Jurkat, Clone E6-1 (cell line): ENCODE data around the gene PLEKHA6.

ENCODE experiments used
- DNase-seq: peaks from one replicate; pipeline ENCODE4 v3.0.0-alpha.2; 2011; ENCODE audit warnings: low read depth, low spot score
- H3K4me3 ChIP-seq: 2 replicates; pipeline ENCODE4 v1.5.1; 2011; ENCODE audit warnings: mild to moderate bottlenecking, low read length, control low read depth, moderate library complexity

The PLEKHA6 gene

DNA sequence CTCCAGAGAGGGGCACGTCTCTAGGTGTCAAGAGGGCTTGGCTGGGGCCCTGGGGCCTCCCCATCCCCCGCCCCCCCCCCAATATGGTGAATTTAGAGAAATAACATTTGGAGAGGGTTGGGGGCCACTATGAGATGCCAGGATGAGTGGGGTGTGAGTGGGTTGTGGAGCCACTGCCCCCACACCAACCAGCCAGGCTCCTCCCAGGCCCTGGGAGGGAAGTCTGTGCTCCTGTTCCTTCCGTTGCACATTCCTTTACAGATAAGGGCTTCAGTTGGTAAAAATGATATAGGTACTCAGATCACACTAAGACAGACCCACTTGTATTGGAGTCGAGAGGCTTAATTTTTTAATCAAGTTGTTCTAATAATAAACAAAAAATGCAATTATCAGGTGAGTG lies 585 bp upstream of the PLEKHA6 start:
- no peak for DNase-seq
- H3K4me3 ChIP-seq: no peak overlapping the region

DNA sequence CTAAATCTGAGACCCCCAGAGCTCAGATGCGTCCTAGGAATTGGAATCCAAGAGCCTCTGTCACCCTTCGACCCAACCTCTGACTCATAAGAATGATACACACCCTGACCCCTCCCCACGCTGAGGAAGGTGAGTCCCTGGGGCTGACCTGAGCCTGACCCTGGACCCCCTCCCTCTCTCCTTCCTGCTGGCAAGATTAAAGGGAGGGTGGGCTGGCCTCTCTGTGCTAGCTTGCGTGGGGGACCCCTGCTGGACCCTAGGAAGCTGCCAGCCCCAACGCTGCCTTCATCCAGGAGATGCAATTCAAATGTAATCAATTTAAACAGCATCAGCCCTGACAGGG lies 627 bp downstream of the PLEKHA6 start:
- no peak overlapping the region for H3K4me3 ChIP-seq
- no peak for DNase-seq

DNA sequence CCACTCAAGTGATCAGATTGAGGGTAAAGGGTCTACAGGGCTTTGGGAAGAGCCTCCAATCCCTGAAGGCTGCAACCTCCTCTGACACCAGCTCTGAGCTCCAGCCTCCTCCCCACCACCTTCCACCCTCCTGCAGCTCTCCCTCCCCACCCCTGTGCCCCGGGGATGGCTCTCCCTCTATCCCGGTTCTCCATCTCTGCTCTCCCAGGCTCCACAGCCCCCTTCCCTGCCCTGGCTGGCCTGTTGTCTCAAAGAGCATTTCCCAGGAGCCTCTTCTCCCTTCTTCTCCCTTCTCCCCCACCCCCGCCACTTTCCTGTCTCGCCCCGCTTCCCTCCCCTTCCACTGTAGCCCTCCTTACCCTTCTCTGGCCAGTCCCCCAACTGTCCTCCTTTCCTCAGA lies 1.1 kb downstream of the PLEKHA6 start:
- H3K4me3 ChIP-seq: no peak overlapping the region

DNA sequence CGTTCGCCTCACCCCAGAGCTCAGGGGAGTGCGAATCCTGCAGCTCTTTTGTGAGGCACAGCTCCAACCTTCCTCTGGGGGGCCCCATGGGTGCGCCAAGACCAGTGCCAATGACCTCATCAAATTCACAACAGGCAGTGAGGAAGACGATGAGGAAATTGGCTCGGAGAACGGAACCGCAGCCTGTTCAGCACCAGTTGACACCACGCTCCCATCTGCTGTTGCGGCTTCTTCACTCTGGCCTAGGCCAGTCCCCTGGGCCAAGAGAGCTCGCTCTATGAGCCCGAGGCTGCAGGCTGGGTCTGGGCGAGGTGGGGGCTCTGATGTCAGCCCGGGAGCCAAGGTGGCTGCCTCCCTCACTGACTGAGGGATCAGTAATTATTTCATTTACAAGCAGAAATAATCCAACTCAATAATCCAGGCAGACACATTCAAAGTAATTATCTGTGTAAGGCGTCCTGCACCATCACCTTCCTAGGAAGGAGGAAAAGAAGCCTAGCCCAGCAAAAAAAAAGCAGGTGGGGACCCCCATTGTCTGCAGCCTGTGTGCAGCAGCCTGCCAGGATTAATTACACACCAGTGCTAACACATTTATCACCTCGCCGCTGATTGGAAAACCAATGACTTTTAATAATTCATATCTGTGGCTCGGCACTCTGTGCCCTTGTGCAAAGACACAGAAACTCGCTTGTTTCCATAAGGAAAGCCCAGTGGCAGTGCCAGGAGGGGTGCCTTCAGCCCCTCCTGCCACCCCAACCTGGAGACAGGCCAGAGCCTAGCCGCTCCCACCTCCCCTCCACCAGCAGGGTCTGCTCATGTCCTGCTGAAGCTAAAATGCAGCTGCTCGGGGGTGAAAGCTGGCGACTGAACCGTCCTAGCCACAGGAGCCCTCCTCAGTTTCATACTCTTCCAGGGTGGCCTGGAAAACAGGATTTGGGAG lies 1.9 kb downstream of the PLEKHA6 start:
- no peak overlapping the region for H3K4me3 ChIP-seq
- no peak for DNase-seq

More for the DNA sequence above, 1.1 kb downstream of the PLEKHA6 start:
- no peak for DNase-seq

DNA sequence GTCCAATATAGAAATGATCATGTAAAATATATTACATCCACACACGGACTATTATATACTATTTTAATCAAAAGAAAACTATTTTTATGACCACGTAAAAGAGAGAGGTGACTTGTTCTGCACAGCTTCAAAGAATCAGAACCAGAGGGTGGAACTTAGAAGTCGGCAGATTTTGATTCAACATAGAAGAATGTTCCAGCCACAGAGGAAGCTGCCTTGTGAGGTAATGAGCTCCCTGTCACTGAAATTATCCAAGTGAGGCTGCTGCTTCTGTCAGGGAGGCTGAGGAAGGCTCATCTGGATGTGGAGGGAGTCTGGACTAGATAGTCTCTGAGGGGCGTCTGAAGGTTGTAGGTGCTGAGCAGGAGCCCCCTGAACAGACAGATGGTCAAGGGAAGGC lies 2.7 kb downstream of the PLEKHA6 start:
- no peak for DNase-seq

DNA sequence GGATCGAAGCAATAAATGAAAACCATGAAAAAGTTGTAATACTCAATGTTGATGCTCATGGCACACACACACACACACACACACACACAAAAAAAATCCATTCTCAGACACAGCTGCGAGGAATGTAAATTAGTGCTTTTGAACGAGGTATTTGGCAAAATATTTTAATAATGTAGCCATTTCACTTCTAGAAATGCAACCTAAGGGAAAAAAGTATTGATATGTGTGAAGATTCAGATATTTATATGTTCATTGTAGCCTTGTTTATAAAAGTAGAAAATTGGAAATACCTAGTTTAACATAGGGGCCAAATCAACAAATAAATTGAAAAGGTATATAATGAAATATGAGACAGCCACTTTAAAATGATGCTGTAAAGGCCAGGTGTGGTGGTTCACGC lies 3.8 kb downstream of the PLEKHA6 start:
- no peak for DNase-seq
- no peak overlapping the region for H3K4me3 ChIP-seq

More for the DNA sequence above, 2.7 kb downstream of the PLEKHA6 start:
- H3K4me3 ChIP-seq: no peak overlapping the region

DNA sequence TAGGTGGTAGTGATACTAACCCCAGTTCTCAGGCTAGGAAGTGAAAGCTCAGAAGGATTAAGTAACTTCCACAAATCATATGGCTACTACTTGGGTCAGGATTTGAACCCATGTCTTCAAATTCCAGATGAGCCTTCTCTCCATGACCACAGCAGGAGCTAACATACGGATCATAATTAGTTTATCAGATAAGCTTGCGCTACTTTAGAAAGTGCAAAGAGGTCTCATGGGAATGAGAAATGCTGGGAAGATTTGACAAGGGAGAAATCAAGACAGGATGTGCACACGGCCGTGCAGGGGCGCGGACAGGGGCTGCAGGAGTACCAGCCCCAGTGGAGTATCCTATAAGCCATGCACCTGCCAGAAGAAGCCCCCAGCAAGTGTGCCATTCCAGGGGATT lies 5.2 kb downstream of the PLEKHA6 start:
- DNase-seq: no peak
- H3K4me3 ChIP-seq: no peak overlapping the region

DNA sequence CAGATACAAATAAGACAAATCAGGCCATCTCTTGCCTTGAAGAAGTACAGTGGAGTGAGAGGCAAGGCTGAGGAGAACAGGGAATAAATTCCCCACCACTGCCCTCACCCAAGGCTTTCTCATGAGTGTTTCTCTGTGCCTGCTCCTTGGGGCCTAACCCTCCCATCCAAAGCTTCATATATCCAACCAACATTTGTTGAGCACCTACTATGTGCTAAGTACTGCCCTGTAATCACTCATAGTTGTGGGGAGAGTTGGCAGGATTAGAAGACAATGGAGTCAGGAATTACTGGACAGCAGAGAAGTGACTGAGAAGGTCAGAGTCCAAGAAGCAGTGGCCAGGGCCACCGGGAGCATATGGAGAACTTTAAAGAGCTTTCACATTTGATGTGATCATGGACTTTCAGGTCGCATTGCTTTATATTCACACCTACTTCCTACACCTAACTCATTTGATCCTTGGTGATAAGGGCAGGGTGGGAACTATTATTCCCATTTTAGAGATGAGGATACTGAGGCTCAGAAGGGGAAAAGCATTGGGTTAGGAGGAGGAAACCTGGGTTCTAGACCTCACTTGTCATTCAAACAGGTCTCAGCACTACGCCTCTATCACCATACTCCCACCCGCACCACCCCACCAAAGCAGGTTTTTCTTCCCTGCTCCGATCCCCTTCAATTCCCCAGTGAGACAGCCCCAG lies 6.4 kb downstream of the PLEKHA6 start:
- H3K4me3 ChIP-seq: no peak overlapping the region
- no peak for DNase-seq

DNA sequence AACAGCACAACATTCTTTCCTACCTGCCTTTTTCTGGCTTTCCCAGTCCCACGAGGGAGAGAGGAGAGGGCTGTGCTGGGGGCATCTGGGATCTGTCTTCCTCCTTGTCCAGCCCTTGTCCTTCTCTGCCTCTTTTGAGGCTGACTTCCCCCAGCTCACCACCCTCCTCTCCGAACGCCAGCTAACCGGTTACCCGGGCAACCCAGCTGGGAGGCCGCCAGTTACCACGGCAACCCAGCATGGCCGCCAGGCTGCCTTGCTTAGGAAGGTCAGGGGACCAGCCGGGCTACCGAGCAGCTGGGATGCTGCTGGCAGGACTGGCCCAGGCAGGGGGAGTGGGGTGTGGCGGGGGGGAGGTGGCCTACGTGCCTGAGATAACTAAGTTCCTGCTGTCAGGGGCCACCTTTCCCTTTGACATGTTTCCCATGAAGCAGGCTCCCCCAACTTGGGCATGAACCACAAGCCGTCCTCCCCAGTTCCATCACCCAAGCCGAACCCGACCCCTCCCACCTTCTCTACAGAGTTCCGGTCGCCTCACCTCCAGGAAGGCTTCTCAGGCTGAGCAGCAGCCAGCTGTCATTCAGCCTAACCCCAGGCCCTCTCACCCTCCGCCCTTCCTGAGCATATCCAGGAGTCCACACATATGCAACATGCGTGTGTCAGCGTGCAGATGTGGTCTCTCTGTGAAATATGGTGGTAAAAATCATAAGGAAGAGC lies 8.7 kb downstream of the PLEKHA6 start:
- H3K4me3 ChIP-seq: no peak overlapping the region
- no peak for DNase-seq

DNA sequence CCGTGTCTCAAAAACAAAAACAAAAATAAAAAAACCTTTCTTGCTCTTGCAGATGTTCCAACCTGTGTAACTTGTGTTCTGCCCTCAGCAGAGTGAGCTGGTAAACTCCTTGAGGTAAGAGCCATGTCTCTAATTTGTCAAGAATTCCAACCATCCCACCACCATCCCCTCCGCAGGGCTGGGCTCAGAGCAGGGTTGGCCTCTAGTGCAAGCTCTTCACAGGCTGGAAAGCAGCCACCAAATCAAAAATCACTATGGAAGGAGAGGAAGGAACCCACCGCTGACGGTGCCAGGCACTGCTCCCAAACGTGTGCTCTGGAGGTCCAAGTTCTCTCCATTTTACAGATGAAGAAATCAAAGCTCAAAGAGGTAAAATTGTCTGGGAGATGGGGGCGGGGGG lies 9.4 kb downstream of the PLEKHA6 start:
- no peak for DNase-seq
- H3K4me3 ChIP-seq: no peak overlapping the region

DNA sequence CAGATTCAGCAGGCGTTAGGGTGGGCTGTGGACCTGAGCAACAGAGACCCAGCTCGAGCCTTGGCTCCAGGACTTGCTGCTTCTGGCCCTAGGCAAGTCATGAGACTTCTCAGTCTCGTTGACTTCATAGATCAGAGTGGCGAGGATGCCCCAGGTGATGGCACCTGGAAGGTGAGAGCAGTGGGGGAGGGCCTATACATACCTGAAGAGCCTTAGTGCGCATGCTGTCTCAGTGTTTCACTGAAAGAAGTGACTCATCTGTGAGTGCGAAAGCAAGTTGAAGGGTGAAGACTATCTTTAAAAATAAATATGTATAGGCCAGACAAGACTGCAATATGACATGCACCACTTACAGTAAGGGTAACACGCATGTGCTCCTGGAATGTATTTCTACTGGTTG lies 10.1 kb downstream of the PLEKHA6 start:
- no peak overlapping the region for H3K4me3 ChIP-seq
- DNase-seq: no peak

DNA sequence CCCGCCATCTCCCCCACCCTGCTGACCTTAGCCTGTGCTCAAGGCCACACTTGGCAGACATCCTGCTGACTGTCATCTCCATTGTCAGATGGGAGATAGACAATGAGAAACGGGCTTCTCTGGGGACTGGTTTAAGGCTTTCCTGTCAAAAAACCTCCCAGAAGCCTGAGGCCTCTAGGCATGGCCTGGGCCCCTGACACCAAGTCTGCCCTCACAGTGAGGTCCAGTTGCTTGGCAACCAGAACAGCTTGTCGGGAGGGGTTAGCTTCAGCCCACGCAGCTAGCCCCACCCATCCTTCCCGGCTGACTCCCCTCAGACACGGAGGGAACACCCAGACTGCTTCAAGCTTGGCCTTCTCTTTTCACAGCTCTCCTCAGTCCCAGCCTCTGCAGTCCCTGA lies 11.0 kb downstream of the PLEKHA6 start:
- no peak for DNase-seq
- no peak overlapping the region for H3K4me3 ChIP-seq

DNA sequence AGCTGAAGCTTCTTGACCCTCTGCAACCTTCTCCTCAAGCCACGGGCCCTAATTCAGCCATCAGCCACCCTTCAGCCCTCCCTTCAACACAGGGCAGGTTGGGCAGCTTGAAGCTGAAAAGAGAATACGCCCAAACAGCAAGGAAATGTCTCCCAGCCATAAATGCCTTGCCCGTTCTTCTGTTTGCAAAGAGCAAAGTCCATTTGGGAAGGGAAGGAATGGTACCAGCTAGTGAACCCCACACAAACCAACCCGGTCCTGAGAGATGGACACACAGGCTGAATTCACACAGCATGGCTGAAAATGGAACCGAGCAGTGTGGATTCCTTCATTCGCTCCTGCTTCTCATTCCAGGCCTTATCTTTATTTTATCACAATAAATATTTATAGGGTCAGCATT lies 11.5 kb downstream of the PLEKHA6 start:
- H3K4me3 ChIP-seq: no peak overlapping the region
- no peak for DNase-seq

DNA sequence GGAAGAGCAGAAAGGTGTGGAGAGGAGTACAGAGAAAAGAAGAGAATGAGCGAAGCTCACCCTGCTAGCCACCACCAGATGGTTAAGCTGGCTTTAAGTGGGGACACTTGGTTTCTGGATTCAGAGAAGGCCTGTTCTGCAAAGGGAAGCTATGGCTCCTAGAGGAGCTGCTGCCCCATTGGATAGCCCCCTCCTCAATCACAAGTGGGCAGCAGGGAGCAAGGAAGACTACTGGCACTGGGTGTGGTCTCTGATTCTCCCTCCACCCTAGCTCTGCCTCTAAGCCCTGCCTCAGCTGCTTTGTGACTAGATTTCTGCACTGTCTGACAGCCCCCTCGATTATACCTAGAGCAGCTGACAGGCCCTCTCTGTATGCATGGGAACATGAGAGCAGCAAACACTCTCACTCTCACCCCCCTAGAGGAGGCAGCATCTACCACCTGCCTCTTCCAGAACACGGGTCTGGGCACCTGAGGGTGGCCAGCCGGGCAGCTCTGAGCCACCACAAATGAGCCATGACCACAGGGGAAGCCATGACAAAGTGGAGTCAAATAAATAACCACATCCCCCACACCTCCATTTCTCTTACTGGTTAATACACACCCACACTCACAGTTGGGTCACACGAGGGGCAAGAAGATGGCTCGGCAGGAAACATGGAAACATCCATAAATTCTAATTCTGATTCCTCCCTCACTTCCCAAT lies 13.6 kb downstream of the PLEKHA6 start:
- no peak for DNase-seq
- H3K4me3 ChIP-seq: no peak overlapping the region

DNA sequence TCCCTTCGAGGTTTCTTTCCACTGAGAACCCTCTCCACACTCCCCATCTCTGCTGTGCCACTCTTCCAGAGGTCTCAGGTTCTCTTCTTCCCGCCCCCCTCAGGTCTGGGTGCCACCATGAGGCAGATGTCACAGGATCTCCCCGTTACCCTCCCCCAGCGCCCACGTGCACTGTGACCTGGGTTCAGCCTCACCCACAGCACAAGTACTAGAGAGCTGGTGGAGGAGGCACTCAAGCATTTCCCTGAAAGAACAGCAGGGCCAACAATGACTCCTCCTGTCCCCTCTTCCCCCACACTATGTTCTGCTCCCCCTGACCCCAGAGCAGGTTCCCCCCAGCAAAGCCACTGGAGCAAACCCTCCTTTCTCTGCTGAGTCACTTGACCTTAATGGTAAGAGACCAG lies 14.3 kb downstream of the PLEKHA6 start:
- no peak overlapping the region for H3K4me3 ChIP-seq
- no peak for DNase-seq

DNA sequence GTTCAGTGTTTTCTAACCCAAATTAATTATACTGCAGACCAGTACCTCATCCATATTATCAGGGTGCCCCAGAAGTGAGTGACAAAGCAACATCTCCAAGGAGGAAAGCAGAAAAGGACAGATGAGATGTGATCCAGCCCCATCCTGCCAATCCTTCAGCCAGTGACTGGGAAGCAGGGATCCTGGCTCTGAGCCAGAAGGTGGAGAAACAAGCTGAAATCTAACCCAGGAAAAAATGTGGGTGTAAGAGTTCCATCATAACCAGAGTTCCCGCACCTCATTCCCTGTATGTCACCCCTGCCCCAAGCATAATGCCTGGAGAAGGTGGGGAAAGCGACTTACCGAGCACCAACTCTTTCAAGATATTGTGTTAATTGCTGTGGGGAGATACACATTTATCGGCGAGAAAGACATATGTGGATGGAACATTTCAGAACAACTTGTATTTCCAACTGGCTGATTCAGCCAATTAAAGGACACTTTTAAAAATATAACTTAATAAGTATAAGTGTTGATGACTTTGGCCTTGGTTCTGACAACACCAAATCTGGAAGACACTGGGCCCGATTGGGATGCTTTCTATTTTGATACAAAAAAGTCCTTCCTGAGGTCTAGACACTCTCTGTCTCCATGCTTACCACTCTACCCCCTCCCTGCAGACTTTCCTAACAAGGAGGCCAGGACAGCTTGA lies 14.9 kb downstream of the PLEKHA6 start:
- DNase-seq: no peak
- H3K4me3 ChIP-seq: no peak overlapping the region

DNA sequence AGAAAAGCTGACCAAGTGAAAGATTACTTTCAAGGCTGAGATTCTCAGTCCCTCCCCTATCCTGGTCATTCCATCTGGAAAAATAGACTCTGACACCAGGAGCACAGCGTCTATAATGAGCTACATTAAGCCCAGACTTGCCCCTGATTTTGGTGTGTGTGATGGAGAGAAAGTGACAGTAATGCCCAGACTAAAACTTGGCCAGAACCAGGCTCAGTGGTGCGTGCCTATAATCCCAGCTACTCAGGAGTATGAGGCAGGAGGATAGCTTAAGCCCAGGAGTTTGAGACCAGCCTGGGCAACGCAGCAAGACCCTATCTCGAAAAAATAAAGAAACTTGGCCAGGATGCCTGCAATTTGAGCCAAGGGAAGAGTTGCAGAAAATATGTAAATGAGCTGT lies 15.9 kb downstream of the PLEKHA6 start:
- no peak overlapping the region for H3K4me3 ChIP-seq
- DNase-seq: no peak

DNA sequence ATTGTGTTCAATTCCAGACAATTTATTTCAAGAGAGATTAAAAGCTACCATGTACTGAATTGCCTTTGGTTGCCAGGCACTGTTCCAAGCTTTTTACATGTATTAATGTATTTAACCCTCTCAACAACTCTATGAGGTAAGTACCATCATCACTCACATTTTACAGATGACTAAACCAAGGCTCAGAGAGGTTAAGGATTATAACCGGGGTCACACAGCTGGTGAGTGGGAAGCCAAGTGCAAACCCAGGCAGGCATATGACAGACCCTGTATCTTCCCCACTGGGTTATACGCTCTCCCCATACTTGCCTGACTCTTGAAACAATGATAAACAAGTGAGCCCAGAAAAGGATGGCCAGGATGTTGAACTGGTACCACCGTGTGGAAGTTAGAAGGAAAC lies 16.5 kb downstream of the PLEKHA6 start:
- no peak overlapping the region for H3K4me3 ChIP-seq
- no peak for DNase-seq

DNA sequence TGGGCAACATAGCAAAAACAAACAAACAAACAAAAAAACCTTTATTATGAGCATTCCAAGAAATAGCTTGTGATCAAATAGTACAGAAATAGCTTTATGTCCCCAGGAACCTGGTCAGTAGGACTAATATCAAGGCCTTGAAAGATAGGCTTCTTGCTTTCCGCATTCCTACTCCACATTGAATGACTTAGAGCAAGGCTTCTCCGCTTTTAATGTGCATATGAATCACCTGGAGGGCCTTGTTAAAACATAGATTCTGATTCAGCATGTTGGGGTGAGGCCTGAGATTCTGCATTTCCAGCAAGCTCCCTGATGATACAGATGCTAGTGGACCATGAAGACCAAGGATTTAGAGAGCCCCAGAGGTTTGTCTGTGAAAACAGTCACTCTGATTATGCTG lies 17.4 kb downstream of the PLEKHA6 start:
- no peak overlapping the region for H3K4me3 ChIP-seq
- no peak for DNase-seq
